Stomach (tissue), 9 donors: ENCODE data around the gene AVPR2. TPM values are rescaled to one million over a fixed set of nuclear protein-coding genes. Genes with fewer than 3 reads are reported as not detected.

Experiments used
- DNase-seq, 2 donors: peaks; one replicate each; pipeline versions ENCODE4 v3.0.0 to v3.0.0-alpha.2; 2013 to 2019
- H3K27ac ChIP-seq, 5 donors: fragments of 200-600 bp in 4 of 5; sonication (generic) in 4 of 5; one replicate each; pipeline ENCODE4 v1.5.1; 2013 to 2019; ENCODE audit warnings: mild to moderate bottlenecking in 1 of 5, moderate library complexity in 1 of 5
- H3K27me3 ChIP-seq, 3 donors: fragments of 200-600 bp; sonication (generic); one replicate each; pipeline ENCODE4 v1.5.1; 2017 to 2019; ENCODE audit warnings: mixed run types in 1 of 3
- H3K36me3 ChIP-seq, 4 donors: fragments of 200-600 bp; sonication (generic); 1 replicate in 3 of 4; 2 replicates in 1 of 4; pipeline ENCODE4 v1.5.1; 2016 to 2019
- H3K4me1 ChIP-seq, 4 donors: fragments of 200-600 bp; sonication (generic); one replicate each; pipeline ENCODE4 v1.5.1; 2016 to 2019
- H3K4me3 ChIP-seq, 4 donors: fragments of 200-600 bp; sonication (generic) in 3 of 4; one replicate each; pipeline ENCODE4 v1.5.1; 2016 to 2019; ENCODE audit warnings: mild to moderate bottlenecking in 1 of 4
- H3K9me3 ChIP-seq, 4 donors: fragments of 200-600 bp; sonication (generic); one replicate each; pipeline ENCODE4 v1.5.1; 2016 to 2019
- EP300 ChIP-seq: sonication (generic); formaldehyde crosslinking; IDR thresholded peaks from one replicate; pipeline ENCODE4 v1.6.1; 2017; ENCODE audit warnings: antibody characterized with exemption
- POLR2A ChIP-seq, 4 donors: fragments of 450-650 bp; IDR thresholded peaks; one replicate each; pipeline ENCODE4 v1.6.1; 2016; ENCODE audit warnings: antibody characterized with exemption in 4 of 4, control low read depth in 2 of 4, mild to moderate bottlenecking in 1 of 4, moderate library complexity in 1 of 4
- POLR2AphosphoS5 ChIP-seq, 3 donors: sonication (generic); formaldehyde crosslinking; IDR thresholded peaks; one replicate each; pipeline ENCODE4 v1.6.1; 2016; ENCODE audit warnings: antibody characterized with exemption in 3 of 3
- WGBS, 5 donors: extraction: QIAGEN DNeasy Blood & Tissue Kit in 3 of 5; methylation state at CpG; one replicate each; pipeline versions ENCODE4 v1.1.5 to v1.1.7; 2013 to 2018; 5-methylcytosine and 5-hydroxymethylcytosine counted together
- intact Hi-C: fragments of 100-400 bp; cut with DNase I; formaldehyde crosslinking; loops from one replicate; pipeline ENCODE4 v1.15.1; 2023; ENCODE audit warnings: low total_unique reads
- polyA plus RNA-seq, 3 donors: library from polyadenylated mRNA; stranded (reverse); fragments of 200-250 nt; gene quantifications; one replicate each; pipeline ENCODE4 v1.2.3, GENCODE V29; 2013
- total RNA-seq, 5 donors: library from RNA; depleted of rRNA; stranded (reverse); fragments of >200 nt; gene quantifications; one replicate each; pipeline versions ENCODE4 v1.1.0 to v1.2.3, GENCODE V29; 2014 to 2016
- TF ChIP-seq, protein P1 (sequence below), 7 experiments: fragments of 450-650 bp in 4 of 7; fragments of 200-600 bp in 3 of 7; sonication (generic) in 3 of 7; IDR thresholded peaks; one replicate each; pipeline ENCODE4 v1.5.1; 2016 to 2019; ENCODE audit warnings: antibody characterized with exemption in 7 of 7, control low read depth in 2 of 7, mild to moderate bottlenecking in 1 of 7
- donor health status: healthy with polysubstance abuse.
- donor health status: Bipolar disorder and iron deficiency.
- donor health status: healthy.

Gene AVPR2
- total and polyA plus RNA-seq, 8 donors, result 0.19 to 1.4 (median 0.72) TPM; not detected in 4

DNA sequence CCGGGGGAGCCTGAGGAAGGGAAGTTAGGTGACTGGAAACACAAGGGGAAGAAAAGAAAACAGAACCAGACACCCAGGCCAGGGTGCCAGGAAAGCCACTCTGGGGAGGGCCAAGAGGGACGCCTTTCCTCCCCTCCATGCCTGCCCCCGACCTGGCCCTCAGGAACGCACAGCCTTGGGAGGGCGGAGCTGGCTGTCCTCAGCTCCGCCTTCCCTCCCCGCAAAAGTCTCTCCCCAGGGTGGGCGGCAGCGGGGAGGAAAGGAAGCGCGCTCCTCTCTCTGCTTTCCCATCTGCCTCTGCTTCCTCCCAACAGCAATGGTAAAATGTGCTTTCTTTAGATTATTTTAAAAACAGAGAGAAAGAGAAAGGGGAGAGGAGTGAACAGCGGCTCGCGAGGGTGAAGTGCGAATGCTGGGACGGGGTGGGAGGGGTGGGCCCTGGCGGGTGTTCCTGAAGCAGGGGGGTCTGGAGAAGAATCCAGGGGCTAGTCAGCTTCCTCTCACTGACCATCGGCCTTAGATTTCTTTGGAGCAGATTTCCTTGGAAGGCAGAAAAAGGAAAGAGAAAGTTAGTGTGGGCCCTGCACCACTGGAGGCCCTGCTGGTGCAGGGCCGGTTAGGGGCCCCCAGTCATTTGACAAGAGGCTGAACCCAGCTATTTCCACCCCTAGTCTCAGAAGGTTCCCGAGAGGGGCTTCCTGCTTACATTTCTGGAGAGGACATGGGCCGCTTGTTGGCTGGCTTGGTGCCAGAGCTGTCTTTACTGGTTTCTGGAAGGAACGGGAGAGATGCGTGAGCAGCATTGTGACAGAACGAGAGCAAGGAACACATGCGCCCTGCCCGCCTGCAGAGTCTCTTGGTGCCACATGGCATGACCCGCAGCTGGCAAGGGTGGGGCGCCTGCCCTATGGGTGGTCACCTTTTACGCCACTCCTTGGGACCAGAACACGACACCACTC lies 44.7 kb downstream of the AVPR2 start:
- WGBS, 5 donors, result 49 to 80% (median 74%) methylated on average over 19 to 30 of the region's 30 CpGs
- H3K9me3 ChIP-seq, result no peaks in the 10 kb centered on the region
- peaks cover 0 to 4% (median 0%) of the 10 kb centered on the region in 3 donors for H3K27me3 ChIP-seq
- H3K36me3 ChIP-seq, result peaks cover 28 to 65% (median 58%) of the 10 kb centered on the region in 4 donors
- peak overlapping the region in 4 of 5 donors; percentile 41 to 79 (median 60) for H3K27ac ChIP-seq
- TF ChIP-seq, protein P1, sequence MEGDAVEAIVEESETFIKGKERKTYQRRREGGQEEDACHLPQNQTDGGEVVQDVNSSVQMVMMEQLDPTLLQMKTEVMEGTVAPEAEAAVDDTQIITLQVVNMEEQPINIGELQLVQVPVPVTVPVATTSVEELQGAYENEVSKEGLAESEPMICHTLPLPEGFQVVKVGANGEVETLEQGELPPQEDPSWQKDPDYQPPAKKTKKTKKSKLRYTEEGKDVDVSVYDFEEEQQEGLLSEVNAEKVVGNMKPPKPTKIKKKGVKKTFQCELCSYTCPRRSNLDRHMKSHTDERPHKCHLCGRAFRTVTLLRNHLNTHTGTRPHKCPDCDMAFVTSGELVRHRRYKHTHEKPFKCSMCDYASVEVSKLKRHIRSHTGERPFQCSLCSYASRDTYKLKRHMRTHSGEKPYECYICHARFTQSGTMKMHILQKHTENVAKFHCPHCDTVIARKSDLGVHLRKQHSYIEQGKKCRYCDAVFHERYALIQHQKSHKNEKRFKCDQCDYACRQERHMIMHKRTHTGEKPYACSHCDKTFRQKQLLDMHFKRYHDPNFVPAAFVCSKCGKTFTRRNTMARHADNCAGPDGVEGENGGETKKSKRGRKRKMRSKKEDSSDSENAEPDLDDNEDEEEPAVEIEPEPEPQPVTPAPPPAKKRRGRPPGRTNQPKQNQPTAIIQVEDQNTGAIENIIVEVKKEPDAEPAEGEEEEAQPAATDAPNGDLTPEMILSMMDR (IDR thresholded peaks at IDR 0.05), result no peak
- intact Hi-C loops, result no loop called here
- peak in 1 of 2 donors; percentile 41 for DNase-seq
- peaks cover 0 to 53% (median 16%) of the 10 kb centered on the region in 4 donors for H3K4me1 ChIP-seq
- H3K4me3 ChIP-seq, result no peak overlapping the region

DNA sequence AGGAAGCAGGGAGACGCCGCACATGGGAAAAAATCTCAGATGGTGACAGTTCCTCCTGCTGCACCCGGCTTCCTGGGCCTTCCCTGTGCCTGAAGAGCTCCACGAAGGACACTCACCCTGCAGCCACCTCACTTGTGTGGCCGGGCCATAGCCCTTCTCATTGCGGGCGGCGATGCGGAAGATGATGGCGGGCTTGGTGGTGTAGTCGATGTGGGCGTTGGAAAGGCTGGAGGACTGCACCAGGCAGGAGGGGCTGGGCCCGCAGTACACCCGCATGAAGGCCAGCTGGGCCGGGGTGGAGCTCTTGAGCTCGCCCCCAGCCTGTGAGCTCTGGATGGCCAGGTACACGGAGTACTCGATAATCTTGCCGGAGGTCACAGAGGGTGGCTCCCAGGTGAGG lies 45.7 kb downstream of the AVPR2 start:
- 68 to 87% (median 83%) methylated on average over 9 to 19 of the region's 19 CpGs for WGBS, 5 donors
- intact Hi-C loops, result loop anchor here (5.0 kb wide), 1 partner anchor 188 kb away; the partner anchor contains the start of gene PLXNB3
- no peaks in the 10 kb centered on the region for H3K9me3 ChIP-seq
- peaks cover 28 to 75% (median 68%) of the 10 kb centered on the region in 4 donors for H3K36me3 ChIP-seq
- no peak overlapping the region for H3K4me3 ChIP-seq
- H3K4me1 ChIP-seq, result peaks cover 0 to 43% (median 14%) of the 10 kb centered on the region in 4 donors
- TF ChIP-seq POLR2AphosphoS5 (IDR thresholded peaks at IDR 0.05) (no peak), POLR2A (IDR thresholded peaks at IDR 0.05) (no peak), EP300 (no peak)
- TF ChIP-seq, protein P1 (IDR thresholded peaks at IDR 0.05), result no peak
- peak overlapping the region in 3 of 5 donors; percentile 46 to 79 (median 74) for H3K27ac ChIP-seq
- no peak for DNase-seq
- H3K27me3 ChIP-seq, result no peaks in the 10 kb centered on the region

DNA sequence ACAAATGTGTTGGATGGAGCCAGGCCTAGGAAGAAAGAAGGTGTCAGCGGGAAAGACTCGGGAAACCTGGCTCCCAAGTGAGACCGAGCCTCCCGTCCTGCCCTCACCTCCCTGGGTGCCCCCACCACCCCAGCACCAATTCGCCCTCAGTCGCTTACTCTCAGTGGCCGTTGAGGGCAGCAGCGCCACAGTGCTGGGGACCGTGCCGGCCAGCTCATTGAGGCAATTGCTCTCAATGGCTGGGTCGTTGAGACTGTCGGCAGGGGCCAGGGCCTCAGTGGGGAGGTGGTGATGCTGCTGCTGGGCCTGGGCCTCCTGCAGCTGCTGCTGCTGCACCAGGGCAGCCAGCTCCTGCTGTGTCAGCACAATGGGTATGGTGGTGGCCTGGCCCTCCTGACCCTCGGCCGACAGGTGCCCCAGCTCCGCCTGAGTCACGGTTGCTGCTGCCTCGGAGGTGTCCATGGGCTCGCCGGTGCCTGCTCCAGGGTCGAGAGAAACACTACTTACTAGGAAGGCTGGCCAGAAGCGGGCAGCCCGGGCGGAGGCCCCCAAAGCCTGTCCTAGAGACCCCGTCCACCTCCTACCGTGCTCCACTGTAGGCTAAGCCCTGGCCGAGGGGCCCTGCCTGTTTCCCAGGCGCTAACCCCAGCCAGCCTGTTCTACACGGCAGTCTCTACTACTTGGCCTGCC lies 47.4 kb downstream of the AVPR2 start:
- DNase-seq, result no peak
- Histone ChIP-seq H3K9me3 (no peaks in the 10 kb centered on the region), H3K4me1 (peaks cover 0 to 43% (median 14%) of the 10 kb centered on the region in 4 donors), H3K4me3 (no peak overlapping the region), H3K27ac (peak overlapping the region in 4 of 5 donors; percentile 29 to 79 (median 73)), H3K27me3 (no peaks in the 10 kb centered on the region), H3K36me3 (peaks cover 32 to 92% (median 85%) of the 10 kb centered on the region in 4 donors)
- TF ChIP-seq, protein P1 (IDR thresholded peaks at IDR 0.05), result no peak
- TF ChIP-seq EP300 (no peak), POLR2AphosphoS5 (IDR thresholded peaks at IDR 0.05) (no peak), POLR2A (IDR thresholded peaks at IDR 0.05) (no peak)
- intact Hi-C loops, result loop anchor here (5.0 kb wide), 1 partner anchor 190 kb away; the partner anchor contains the start of gene PLXNB3
- WGBS, 5 donors, result 95 to 98% (median 96%) methylated on average over 11 to 28 of the region's 28 CpGs

DNA sequence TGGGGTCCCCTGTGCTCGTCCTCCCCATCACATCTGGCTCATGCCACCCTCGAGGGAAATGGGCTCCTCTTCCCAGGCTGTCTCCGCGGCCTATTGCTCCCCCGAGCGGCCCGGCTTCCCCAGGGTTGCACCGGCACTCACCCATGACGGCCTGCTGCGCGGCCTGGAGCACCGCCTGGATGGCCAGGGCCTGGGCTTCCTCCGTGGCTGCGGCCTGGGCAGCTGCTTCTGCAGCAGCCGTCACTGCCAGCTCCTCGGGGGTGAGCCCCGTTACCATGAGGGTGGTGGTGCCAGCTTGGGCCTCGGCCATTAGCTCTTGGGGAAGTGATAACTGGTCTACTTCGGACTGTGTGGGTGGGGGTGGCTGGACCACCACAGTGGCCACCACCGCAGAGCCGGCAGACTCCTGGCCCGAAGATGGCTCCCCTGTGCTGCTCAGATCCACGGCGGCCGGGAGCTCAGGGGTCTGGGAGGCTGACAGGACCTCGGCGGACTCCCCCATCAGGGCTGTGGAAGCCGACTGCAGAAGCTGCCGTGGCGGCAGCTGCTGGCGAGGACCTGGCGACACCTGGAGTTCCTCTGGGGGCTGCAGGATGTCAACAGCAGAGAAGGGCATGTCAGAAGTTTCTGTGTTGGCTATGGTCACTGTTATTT lies 48.0 kb downstream of the AVPR2 start:
- Histone ChIP-seq H3K27me3 (no peaks in the 10 kb centered on the region), H3K4me3 (no peak overlapping the region), H3K4me1 (peaks cover 0 to 43% (median 11%) of the 10 kb centered on the region in 4 donors), H3K27ac (peak overlapping the region in 4 of 5 donors; percentile 29 to 79 (median 73)), H3K36me3 (peaks cover 37 to 98% (median 91%) of the 10 kb centered on the region in 4 donors), H3K9me3 (no peaks in the 10 kb centered on the region)
- DNase-seq, result no peak
- WGBS, 5 donors, result 82 to 94% (median 92%) methylated on average over 14 to 32 of the region's 32 CpGs
- TF ChIP-seq POLR2A (IDR thresholded peaks at IDR 0.05), result no peak
- TF ChIP-seq, protein P1 (IDR thresholded peaks at IDR 0.05), result no peak
- TF ChIP-seq POLR2AphosphoS5 (IDR thresholded peaks at IDR 0.05), result no peak
- no peak for TF ChIP-seq EP300
- intact Hi-C loops, result loop anchor here (5.0 kb wide), 1 partner anchor 190 kb away; the partner anchor contains the start of gene PLXNB3
